GM19328 (cell line): ENCODE data around the gene ARHGAP45.
"Not testable (repeated sequence)": the region's sequence is repeated elsewhere in the genome, so short reads cannot be mapped to it uniquely, and the experiment has no call there.

Experiments
- ATAC-seq: cut with Tn5 transposase; IDR thresholded peaks from one replicate; pipeline ENCODE4 v1.9.1; 2021; ENCODE audit warnings: mild to moderate bottlenecking, moderate library complexity; ENCODE audit not compliant: unreplicated experiment

Gene ARHGAP45

DNA sequence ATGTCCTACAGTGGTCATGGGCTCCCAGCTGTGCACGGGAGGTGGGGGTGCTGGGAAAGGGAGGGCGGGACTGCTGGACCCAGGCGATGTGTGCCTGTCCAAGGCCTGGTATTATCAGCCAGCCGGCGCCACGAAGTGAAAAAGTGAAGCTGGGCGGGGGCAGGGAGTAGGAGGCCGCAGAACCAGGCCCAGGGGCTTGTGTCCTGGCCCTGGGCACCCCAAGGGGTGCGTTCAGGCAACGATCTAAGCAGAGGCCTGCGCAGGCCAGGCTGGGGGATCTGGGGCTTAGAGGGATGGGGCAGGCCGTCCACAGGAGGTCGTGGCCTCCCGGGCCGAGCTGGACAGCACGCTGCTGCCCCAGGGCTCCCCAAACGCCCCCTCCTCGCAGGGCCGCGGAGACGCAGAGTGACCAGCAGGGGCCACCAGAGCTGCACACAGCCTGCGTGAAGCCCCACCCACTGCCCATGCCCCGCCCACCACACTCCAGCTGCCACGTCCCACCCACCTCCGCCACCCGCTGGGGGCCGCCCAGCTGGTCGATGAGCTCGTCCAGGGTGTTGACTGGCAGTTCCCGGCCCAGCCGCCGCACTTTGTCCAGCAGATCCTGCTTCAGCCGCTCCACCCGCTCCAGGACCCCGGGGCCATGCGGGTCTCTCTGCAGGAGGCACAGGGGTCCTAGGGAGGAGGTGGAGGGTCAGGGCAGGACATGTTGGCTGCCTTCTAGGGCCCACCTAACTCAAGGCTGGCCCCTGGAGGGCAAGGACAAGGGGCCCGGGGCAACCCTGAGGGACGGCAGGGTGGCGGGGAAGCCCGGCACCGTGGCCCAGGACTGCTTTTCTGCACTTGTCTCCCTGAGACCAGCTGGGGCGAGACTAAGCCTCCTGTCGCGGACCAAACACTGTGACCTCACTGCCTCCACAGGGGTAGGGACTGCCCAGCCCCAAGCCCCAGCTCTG, 46.3 kb downstream of the ARHGAP45 start:
- ATAC-seq = no peak

DNA sequence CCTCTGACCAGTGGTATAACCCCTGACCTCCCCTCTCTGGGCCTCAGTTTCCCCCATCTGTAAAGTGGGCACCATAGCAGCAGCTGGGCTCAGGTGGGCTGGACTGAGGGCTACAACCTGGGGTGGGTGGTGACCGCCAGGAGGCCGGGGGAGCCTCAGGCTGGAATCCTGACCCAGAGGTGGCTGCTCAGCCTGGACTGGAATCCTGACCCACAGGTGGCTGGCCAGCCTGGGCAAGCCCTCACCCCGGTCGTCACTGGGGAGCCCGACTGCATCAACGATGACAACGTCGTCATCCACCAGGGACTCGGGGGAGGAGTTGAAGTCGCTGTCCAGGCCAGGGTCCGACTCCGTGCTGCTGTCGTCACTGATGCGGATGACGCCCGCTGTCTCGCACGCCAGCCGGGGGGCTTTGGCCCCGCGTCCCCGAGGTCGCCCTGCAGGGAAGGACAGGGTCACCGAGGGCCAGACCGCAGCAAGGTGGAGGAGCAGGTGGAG, 47.1 kb downstream of the ARHGAP45 start:
- ATAC-seq = no peak

DNA sequence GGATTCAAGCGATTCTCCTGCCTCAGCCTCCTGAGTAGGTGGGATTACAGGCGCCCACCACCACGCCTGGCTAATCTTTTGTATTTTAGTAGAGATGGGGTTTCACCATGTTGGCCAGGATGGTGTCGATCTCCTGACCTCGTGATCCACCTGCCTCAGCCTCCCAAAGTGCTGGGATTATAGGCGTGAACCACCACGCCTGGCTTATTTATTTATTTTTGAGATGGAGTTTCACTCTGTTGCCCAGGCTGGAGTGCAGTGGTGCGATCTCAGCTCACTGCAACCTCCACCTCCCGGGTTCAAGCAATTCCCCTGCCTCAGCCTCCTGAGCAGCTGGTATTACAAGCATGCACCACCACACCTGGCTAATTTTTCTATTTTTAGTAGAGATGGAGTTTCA, 47.8 kb downstream of the ARHGAP45 start:
- not testable (repeated sequence) for ATAC-seq

DNA sequence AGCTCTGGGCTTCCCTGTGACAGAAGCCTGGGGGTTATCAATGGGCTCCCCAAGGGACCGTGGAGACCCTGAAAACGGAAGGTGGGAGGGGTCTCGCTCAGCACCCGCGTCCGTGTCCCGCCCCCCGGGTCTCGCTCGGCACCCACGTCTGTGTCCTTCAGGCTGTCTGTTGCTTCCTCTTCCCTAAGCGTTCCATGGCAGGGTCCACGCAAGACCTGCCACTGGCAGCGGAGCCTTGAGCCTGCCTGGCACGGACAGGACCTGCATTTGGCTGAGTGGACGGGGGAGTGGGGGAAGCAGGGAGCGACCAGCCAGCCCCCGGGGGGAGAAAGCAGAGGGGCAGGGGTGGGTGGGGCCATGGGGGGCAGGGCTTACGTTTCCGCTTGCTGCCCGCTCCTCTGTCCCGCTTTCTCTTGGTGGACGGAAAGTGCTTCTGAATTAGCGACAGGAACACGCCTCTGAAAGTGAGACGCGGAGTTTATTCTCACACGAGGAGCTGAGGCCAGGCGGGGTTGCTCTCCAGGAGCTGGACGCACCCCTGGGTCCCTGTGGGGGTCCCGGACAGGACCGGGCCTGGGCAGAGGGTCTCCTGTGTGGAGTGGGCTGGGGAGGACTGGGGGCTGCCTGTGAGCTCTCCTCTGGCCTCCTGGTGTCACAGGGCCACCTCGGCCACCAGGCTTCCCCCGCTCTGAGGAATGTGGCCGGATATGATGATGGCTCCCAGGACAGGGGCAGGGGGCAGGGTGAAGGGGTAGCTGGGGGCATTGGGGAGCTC, 48.9 kb downstream of the ARHGAP45 start:
- no peak for ATAC-seq

DNA sequence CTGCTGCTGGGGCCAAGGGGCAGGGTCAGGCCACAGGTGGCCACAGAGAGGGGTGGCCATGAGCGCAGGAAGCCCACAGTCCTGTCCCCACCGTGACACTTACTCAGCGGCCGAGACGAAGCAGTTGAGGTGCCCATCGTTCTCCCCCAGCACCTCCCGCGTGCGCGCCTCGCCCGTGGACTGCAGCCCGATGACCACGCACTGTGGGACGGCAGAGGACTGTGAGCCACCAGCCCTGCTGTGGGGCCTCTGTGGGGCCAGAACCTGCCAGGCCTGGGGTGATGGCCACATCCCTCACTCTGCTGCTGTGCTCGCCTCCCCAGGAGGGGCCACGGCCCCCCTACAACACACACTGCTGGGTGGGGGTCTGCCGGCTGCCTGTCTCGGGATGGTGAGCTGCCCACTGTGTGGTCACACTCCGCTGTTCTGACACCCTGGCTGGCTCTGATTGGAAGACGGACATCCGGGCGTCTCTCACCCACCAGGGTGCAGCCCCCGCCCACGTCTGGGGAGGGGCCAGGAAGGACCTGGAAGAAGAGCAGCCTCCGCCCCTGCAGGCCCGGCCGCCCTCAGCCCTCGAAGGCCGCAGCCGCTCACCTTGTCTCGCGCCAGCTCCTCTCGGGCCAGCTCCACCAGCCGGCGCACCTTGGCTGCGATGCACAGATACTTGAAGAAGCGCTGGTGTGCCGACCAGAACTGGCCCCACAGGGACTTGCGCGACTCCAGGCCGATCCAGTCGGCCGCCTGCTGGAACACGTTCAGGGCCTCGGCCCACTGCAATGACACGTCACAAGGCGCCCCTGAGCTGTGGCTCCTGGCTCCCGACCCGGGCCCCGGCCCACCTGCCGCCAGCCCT, 50.0 kb downstream of the ARHGAP45 start:
- ATAC-seq = no peak

DNA sequence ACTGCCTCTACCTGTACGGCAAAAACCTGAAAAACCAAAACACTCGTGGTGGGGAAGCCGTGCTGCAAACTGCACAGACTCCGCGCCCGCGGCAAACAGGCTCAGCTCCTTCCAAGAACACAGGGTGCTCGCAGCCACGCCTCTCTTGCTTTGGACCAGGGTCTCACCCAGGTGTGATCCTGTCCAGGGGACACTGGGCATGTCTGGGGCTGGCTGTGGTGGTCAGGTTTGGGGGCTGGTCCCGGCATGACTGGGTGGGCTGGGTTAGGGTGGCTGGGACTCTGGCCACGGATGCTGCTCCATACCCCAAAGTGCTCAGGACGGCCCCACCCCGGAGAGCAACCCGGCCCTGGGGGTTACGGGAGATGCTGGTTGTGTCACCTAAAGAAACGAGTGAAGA, 50.7 kb downstream of the ARHGAP45 start:
- ATAC-seq = no peak

DNA sequence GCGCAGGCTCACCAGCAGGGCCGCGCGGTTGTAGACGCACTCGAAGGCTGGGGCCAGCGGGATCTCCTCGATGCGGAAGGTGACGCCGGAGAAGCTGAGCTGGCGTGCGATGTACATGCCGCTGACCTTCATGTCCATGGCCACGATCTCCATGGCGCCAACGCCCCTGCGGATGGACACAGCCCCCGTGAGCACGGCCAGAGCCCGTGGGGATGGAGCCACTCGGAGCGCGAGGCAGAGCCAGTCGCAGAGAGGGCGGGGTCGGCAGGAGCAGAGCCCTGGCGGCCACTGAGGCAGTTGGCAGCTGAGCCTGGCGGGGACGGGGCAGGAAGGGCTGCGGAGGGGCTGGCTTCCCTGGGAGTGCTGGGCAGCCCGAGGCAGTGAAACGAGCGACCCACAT, 52.0 kb downstream of the ARHGAP45 start:
- ATAC-seq = no peak

DNA sequence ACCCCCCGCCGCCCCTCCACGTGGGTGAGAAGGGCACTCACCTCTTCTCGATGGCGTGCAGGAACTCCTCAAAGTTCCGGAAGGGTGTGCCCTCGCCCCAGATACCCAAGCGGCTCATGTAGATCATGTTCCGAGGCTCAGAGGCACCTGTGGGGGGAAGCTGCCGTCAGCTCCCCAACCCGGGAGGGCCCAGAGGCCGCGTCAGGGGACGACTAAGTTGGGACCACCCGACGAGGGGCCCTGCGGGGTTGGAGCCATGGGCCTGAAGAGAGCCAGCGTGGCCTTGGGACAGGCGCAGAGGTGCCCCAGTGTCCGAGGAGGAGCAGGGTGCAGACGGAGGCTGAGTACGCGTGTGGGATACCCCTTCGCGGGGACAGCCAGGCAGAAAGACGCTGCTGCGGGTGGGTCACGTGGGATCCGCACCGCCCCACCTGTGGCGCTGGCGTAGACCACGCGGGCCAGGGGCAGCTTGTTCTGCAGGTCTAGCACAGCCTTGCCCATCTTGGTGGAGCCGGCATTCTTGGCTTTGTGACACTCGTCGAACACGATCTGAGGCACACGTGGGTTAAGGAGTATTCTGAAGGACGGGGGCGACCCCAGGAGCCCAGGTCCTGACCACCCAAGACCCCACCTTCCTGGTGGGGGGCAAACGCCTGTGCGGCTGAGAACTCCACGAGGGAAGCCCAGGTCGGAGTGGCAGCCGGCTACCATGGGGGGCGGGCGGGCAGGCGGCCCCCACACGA, 52.7 kb downstream of the ARHGAP45 start:
- no peak for ATAC-seq

DNA sequence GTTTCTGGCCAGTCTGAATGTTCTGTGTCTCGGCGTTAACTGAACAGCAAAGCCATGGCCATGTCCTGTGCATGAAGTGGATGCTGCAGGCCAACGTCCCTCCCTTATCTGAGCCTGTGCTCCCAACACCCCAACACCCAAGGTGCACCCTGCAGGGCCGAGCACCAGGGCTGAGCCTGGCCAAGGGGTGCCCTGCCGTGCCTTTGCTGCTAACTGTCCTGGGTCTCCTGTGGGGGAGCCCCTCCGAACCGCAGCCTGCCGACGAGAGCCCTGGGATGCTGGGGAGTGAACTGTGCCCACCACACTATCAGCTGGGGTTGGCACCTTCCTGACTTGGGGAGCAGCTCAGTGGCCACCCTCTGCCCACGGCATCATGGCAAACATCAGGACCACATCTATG, 54.4 kb downstream of the ARHGAP45 start:
- no peak for ATAC-seq

DNA sequence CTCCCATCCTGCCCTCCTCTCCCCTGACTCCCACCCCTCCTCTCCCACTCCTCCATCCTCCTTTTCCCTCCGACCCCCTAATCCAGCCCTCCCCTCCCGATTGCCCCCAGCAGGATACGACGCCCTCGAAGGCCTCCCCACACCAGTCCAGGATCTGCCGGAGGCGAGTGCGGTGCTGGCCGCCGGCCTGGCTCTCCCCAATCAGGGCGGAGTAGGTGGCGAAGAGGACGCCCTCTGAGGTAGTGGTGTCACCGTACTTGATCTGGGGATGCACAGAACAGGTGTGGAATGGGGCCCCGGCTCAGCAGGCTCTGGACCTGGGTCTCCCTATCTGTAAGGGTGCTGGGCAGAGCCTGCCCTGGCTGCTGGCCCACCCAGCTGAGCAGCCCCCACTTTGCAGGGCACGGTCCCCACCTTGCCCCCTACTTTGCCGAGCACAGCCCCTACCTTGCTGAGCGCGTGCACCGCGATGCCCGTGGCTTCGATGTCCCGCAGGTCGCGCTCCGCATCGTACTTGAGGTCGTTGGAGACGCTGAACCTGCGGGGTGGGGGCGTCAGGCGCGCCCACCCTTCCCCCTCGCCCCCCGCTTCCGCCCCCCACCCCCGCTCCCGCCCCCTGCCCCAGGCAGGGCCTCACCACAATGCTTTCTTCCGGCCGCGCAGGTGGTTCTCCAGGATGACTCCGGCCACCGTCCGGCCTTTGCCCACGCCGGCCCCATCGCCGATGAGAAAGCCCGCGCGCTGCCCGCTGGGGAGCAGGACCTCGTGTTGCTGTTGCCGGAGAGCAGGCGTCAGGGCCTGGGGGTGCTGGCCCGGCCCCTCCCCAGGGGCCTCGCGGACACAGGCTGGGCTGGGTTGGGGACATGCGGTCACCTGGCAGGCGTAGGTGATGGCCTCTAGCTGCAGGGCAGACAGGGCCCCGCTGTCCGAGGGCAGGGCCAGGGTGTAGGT, 55.3 kb downstream of the ARHGAP45 start:
- no peak for ATAC-seq

DNA sequence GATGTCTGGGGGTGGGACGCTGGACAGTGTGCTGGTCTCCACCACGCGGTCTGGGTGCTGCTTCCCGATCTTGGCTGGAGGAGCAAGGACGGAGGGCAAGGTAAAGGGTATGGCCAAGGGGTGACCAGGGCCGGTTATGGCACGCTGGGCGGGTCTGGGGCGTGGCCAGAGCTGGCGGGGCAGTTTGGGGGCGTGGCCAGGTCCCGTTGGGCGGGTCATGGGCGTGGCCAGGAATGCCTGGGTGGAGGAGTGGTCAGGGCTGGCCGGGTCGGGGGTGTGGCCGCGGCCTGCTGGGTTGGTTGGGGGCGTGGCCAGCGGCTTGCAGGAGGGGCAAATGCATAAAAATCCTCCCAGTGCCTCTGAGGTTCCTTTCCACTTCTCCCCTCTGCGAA, 56.0 kb downstream of the ARHGAP45 start:
- no peak for ATAC-seq

DNA sequence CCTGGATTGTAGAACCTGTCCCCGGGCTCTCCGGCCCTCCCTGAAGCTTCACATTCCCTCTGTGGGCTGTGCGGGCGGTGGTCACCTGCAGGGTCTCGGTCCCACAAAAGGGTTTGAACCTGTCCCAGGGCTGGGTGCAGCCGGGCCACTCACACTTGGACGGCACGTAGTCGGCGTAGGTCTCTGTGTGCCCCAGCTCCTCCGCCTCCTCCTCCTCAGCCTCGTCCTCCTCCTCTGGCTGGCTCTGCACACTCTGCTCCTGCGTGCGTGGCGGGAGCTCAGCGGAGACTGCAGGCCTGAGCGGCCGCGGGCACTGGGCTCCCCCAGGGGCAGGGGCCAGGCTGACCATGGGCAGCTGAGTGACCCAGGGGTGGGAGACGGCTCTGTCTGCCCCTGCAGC, 56.4 kb downstream of the ARHGAP45 start:
- no peak for ATAC-seq

DNA sequence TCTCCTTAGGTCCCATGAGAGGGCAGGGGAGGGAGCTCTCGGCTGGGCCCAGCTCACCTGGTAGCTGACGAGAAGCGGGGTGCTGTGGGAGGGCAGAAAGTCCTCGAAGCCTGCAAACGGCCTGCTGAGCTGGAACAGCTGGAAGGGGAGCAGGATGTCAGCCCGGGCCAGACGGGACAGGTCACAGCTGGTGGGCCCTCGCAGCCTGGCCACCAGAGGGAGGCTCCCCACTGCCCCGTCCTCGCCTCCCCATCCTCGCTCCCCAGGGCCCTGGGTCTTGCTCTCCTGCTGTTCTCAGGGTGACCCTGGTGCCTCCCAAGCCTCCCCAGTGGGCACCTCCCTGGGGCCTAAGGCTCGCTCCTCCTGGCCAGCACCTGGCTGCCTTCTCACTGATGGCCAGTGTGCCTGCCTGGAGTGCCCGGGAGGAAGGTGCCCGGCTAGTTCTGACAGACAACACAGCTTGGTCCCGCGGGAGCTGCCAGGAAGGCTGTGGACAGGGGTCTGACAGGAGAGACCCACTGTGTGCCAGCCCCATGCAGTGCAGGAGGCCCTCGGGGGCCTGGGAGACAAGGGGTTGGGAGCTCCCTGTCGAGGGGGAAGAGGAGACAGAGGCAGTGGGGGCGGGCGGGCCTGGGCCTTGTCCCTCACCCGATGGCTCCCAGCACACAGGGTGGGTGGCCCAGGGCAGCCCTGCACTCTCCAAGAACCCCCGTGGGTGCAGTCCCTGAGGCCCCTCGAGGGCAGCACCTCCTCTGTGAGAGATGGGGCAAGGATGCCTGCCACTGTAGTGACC, 57.1 kb downstream of the ARHGAP45 start:
- ATAC-seq = no peak

DNA sequence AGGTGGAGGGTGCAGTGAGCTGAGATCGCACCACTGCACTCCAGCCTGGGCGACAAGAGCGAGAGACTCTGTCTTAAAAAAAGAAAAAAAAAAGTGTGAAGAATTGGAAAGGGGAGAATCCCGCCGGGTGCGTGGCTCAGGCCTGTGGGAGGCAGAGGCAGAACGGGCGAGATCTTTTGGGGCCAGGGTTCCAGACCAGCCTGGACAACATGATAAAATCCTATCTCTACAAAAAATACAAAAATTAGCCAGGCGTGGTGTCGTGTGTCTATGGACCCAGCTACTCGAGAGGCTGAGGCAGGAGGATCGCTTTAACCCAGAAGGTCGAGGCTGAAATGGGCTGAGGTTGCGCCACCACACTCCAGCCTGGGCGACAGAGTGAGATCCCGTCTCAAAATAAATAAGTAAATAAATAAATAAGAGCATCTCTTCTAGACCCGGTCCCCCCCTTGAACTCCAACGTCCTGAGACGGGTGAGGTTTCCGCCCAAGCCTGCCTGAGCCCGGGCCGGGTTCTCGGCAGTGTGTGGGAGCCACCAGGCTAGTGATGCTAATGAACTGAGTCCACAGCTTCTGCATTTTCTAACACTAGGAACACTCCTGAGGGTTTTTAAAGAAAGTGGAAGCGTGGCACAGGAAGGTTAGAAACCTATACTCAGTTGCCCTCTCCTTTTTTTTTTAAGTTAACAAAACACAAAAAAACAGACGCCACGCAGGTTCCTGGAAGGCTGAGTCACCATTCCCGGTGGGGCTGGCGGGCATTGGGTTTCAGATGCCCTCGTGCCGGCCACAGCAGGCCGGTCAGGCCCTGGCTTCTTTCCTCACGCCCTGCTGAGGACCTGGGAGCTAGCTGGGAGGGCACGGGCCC, 58.9 kb downstream of the ARHGAP45 start:
- ATAC-seq = no peak

DNA sequence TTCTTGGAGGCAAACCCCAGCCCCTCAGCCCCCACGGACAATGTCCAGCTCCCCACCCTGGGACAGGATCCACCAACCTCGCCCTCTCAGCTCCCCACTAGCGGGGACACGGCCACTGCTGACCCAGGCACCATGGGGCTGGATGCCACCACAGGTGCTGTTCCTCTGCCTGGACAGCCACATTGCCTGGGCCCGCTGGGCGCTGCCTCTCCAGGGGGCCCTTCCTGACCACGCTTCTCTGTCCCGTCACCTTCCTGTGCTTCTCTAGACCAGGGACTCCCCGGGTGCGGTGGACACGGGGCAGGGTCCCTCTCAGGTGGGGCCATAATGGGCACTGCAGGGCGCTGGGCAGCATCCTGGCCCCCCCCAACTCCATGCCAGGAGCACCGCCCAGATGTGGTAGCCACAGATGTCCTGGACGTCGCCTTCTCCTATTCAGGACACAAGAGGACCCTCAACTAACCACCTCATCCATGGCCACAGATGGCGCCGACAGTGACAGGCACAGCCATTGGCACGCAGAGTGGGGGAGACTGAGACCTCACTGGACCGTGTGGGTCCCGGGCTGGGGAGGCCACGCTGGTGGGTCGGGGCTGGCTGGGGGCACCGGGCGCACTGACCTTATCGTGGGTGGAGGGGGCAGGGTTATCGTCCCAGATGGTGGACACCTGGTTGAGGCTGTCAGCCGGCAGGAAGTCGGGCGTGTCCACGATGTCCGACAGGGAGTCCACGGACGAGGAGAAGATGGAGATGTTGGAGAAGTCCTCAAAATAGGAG, 60.2 kb downstream of the ARHGAP45 start:
- ATAC-seq = no peak

DNA sequence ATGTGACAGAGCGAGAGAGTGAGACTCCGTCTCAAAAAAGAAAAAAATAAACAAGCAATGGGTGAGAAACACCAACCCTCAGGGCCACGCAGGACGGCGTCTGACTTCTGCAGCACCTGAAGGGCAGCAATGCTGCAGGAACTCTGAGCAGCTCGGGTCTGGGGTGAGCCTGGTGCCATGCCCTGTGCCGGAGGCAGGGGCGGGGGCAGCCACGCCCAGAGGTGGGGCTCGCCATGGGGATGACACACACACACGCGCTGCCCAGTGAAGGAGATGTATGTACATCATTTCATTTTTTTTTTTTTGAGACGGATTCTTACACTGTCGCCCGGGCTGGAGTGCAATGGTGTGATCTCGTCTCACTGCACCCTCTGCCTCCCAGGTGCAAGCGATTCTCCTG, 61.1 kb downstream of the ARHGAP45 start:
- ATAC-seq = no peak

DNA sequence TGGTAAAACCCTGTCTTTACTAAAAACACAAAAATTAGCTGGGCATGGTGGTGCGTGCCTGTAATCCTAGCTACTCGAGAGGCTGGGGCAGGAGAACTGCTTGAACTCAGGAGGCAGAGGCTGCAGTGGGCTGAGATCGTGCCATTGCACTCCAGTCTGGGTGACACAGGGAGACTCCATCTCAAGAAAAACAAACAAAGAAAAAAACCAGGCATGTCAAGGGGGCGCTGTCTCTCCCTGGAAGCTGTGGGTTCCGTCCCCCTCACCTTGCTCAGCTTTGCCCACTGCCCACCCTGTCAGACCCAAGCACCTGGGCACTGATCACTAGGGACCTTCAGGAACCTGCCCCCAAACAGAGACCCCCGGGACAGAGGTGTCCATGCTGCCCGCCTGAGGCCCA, 62.1 kb downstream of the ARHGAP45 start:
- not testable (repeated sequence) for ATAC-seq
